ENCODE measurements around the gene SLC16A11.
"Not testable (repeated sequence)": the region's sequence is repeated elsewhere in the genome, so short reads cannot be mapped to it uniquely, and the experiment has no call there.

SLC16A11 gene

GRCh38 chr17:7043497-7044198 is at the start of gene SLC16A11:
Gene SLC16A11 (minus strand): TSS chr17:7044092. CDS start chr17:7043513, 579 bp downstream.
- DNase-seq, result no peak

- not testable (repeated sequence) for DNase-seq
Measured at GRCh38 chr17:7091311-7092005, 47.6 kb upstream of the SLC16A11 start.

GRCh38 chr17:7089570-7089969 is 45.7 kb upstream of the SLC16A11 start:
- DNase-seq, result not testable (repeated sequence)

- DNase-seq, result not testable (repeated sequence)
Measured at GRCh38 chr17:7088442-7088841, 44.5 kb upstream of the SLC16A11 start.

GRCh38 chr17:7084088-7084487 is 40.2 kb upstream of the SLC16A11 start:
- no peak for DNase-seq

GRCh38 chr17:7083592-7083991 is 39.7 kb upstream of the SLC16A11 start:
- DNase-seq, result no peak

GRCh38 chr17:7081341-7082062 is 37.6 kb upstream of the SLC16A11 start:
- no peak for DNase-seq

GRCh38 chr17:7080456-7081041 is 36.7 kb upstream of the SLC16A11 start:
- no peak for DNase-seq

- no peak for DNase-seq
Measured at GRCh38 chr17:7079581-7080455, 35.9 kb upstream of the SLC16A11 start, which contains the start of gene CLEC10A. Gene CLEC10A (minus strand): TSS chr17:7080251. CDS start chr17:7078812, 1,439 bp downstream.

GRCh38 chr17:7078711-7079110 is 34.8 kb upstream of the SLC16A11 start:
- DNase-seq, result no peak

- DNase-seq, result no peak
Measured at GRCh38 chr17:7077911-7078546, 34.1 kb upstream of the SLC16A11 start.

GRCh38 chr17:7074931-7075330 is 31.0 kb upstream of the SLC16A11 start:
- no peak for DNase-seq

GRCh38 chr17:7072406-7072805 is 28.5 kb upstream of the SLC16A11 start:
- DNase-seq, result no peak

- no peak for DNase-seq
Measured at GRCh38 chr17:7070712-7071111, 26.8 kb upstream of the SLC16A11 start.

GRCh38 chr17:7068268-7068667 is 24.4 kb upstream of the SLC16A11 start:
- no peak for DNase-seq

GRCh38 chr17:7067198-7067597 is 23.3 kb upstream of the SLC16A11 start:
- no peak for DNase-seq

- DNase-seq, result peak; percentile 28
Measured at GRCh38 chr17:7064261-7064660, 20.4 kb upstream of the SLC16A11 start.

GRCh38 chr17:7063518-7064094 is 19.7 kb upstream of the SLC16A11 start:
- DNase-seq, result no peak

- no peak for DNase-seq
Measured at GRCh38 chr17:7060165-7060891, 16.4 kb upstream of the SLC16A11 start.

GRCh38 chr17:7058831-7059447 is 15.0 kb upstream of the SLC16A11 start:
- no peak for DNase-seq
